Hepatocyte (in vitro differentiated cells): ENCODE data around the gene COL21A1.

Experiments
- EZH2 ChIP-seq: fragments of 200-600 bp; sonication (generic); IDR thresholded peaks from 2 replicates; pipeline ENCODE4 v1.6.1; 2016; ENCODE audit warnings: antibody characterized with exemption, mild to moderate bottlenecking, borderline replicate concordance
- TF ChIP-seq, protein P1 (sequence below): fragments of 200-600 bp; sonication (generic); IDR thresholded peaks from 2 replicates; pipeline ENCODE4 v1.5.1; 2016; ENCODE audit warnings: antibody characterized with exemption, mild to moderate bottlenecking; ENCODE audit not compliant: poor library complexity

DNA sequence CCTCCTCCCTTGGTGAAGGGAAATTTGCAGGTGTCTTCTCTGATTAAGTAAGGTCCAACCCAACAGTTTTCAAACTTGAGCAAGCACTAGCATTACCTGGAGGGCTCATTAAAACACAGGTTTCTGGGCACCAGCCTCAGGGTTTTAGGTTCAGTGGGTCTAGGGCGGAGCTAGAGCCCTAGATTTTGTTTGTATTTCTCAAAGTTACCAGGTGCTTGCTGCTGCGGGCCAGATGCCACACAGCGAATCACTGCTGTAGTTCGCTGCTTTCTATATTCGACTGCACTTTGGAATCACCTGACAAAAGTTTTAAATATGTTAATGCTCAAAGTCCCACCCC is 869 bp downstream of the COL21A1 start:
- TF ChIP-seq, protein P1, sequence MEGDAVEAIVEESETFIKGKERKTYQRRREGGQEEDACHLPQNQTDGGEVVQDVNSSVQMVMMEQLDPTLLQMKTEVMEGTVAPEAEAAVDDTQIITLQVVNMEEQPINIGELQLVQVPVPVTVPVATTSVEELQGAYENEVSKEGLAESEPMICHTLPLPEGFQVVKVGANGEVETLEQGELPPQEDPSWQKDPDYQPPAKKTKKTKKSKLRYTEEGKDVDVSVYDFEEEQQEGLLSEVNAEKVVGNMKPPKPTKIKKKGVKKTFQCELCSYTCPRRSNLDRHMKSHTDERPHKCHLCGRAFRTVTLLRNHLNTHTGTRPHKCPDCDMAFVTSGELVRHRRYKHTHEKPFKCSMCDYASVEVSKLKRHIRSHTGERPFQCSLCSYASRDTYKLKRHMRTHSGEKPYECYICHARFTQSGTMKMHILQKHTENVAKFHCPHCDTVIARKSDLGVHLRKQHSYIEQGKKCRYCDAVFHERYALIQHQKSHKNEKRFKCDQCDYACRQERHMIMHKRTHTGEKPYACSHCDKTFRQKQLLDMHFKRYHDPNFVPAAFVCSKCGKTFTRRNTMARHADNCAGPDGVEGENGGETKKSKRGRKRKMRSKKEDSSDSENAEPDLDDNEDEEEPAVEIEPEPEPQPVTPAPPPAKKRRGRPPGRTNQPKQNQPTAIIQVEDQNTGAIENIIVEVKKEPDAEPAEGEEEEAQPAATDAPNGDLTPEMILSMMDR = no peak
- TF ChIP-seq EZH2 = no peak
